ENCODE data around the gene BBX.
A peak's percentile ranks its signal among the peaks of the same experiment; 100 is the strongest.

BBX gene

GRCh38 chr3:107637416-107638183 lies 114.8 kb downstream of the BBX start:
- H3K9me3 Mint-ChIP-seq: no peaks in the 10 kb centered on the region
- H3K4me3 Mint-ChIP-seq: no peak overlapping the region
- no peaks in the 10 kb centered on the region for H3K36me3 Mint-ChIP-seq (ENCODE audit: low read depth)
- H3K27me3 Mint-ChIP-seq: no peaks in the 10 kb centered on the region
- H3K4me1 Mint-ChIP-seq (ENCODE audit: low read depth): peaks cover 23% of the 10 kb centered on the region
- H3K27ac Mint-ChIP-seq: no peak overlapping the region

GRCh38 chr3:107641572-107642307 lies 119.0 kb downstream of the BBX start:
- Mint-ChIP-seq H3K4me1 (ENCODE audit: low read depth) (peaks cover 31% of the 10 kb centered on the region), H3K27ac (no peak overlapping the region), H3K4me3 (no peak overlapping the region), H3K27me3 (no peaks in the 10 kb centered on the region), H3K9me3 (no peaks in the 10 kb centered on the region), H3K36me3 (ENCODE audit: low read depth) (peaks cover 8% of the 10 kb centered on the region)

- H3K4me1 Mint-ChIP-seq (ENCODE audit: low read depth): peaks cover 31% of the 10 kb centered on the region
- H3K27me3 Mint-ChIP-seq: no peaks in the 10 kb centered on the region
- H3K9me3 Mint-ChIP-seq: no peaks in the 10 kb centered on the region
- H3K27ac Mint-ChIP-seq: no peak overlapping the region
- H3K36me3 Mint-ChIP-seq (ENCODE audit: low read depth): peaks cover 20% of the 10 kb centered on the region
- H3K4me3 Mint-ChIP-seq: no peak overlapping the region
Observed at GRCh38 chr3:107643038-107643883, 120.5 kb downstream of the BBX start.

GRCh38 chr3:107644631-107645030 lies 121.9 kb downstream of the BBX start:
- peaks cover 8% of the 10 kb centered on the region for H3K9me3 Mint-ChIP-seq
- H3K27me3 Mint-ChIP-seq: no peaks in the 10 kb centered on the region
- peak overlapping the region; percentile 28 for H3K27ac Mint-ChIP-seq
- no peak overlapping the region for H3K4me3 Mint-ChIP-seq
- H3K4me1 Mint-ChIP-seq (ENCODE audit: low read depth): peaks cover 40% of the 10 kb centered on the region
- peaks cover 33% of the 10 kb centered on the region for H3K36me3 Mint-ChIP-seq (ENCODE audit: low read depth)

GRCh38 chr3:107650788-107651187 lies 128.0 kb downstream of the BBX start:
- Mint-ChIP-seq H3K36me3 (ENCODE audit: low read depth) (peaks cover 36% of the 10 kb centered on the region), H3K27ac (no peak overlapping the region), H3K4me1 (ENCODE audit: low read depth) (peaks cover 29% of the 10 kb centered on the region), H3K4me3 (no peak overlapping the region), H3K27me3 (no peaks in the 10 kb centered on the region), H3K9me3 (peaks cover 8% of the 10 kb centered on the region)

GRCh38 chr3:107651782-107652181 lies 129.0 kb downstream of the BBX start:
- H3K9me3 Mint-ChIP-seq: peaks cover 8% of the 10 kb centered on the region
- no peak overlapping the region for H3K27ac Mint-ChIP-seq
- no peaks in the 10 kb centered on the region for H3K27me3 Mint-ChIP-seq
- H3K4me1 Mint-ChIP-seq (ENCODE audit: low read depth): peaks cover 25% of the 10 kb centered on the region
- peaks cover 32% of the 10 kb centered on the region for H3K36me3 Mint-ChIP-seq (ENCODE audit: low read depth)
- H3K4me3 Mint-ChIP-seq: no peak overlapping the region

- H3K4me3 Mint-ChIP-seq: no peak overlapping the region
- H3K9me3 Mint-ChIP-seq: peaks cover 3% of the 10 kb centered on the region
- H3K27ac Mint-ChIP-seq: no peak overlapping the region
- peaks cover 20% of the 10 kb centered on the region for H3K4me1 Mint-ChIP-seq (ENCODE audit: low read depth)
- peaks cover 12% of the 10 kb centered on the region for H3K36me3 Mint-ChIP-seq (ENCODE audit: low read depth)
- H3K27me3 Mint-ChIP-seq: no peaks in the 10 kb centered on the region
Observed at GRCh38 chr3:107654218-107654617, 131.5 kb downstream of the BBX start.

- Mint-ChIP-seq H3K27ac (no peak overlapping the region), H3K36me3 (ENCODE audit: low read depth) (peaks cover 4% of the 10 kb centered on the region), H3K4me3 (no peak overlapping the region), H3K9me3 (no peaks in the 10 kb centered on the region), H3K27me3 (no peaks in the 10 kb centered on the region), H3K4me1 (ENCODE audit: low read depth) (peaks cover 23% of the 10 kb centered on the region)
Observed at GRCh38 chr3:107657971-107658370, 135.2 kb downstream of the BBX start.

GRCh38 chr3:107660306-107660976 lies 137.7 kb downstream of the BBX start:
- peaks cover 23% of the 10 kb centered on the region for H3K4me1 Mint-ChIP-seq (ENCODE audit: low read depth)
- H3K27ac Mint-ChIP-seq: no peak overlapping the region
- no peak overlapping the region for H3K4me3 Mint-ChIP-seq
- H3K9me3 Mint-ChIP-seq: no peaks in the 10 kb centered on the region
- H3K36me3 Mint-ChIP-seq (ENCODE audit: low read depth): peaks cover 4% of the 10 kb centered on the region
- no peaks in the 10 kb centered on the region for H3K27me3 Mint-ChIP-seq

- peaks cover 4% of the 10 kb centered on the region for H3K36me3 Mint-ChIP-seq (ENCODE audit: low read depth)
- H3K4me1 Mint-ChIP-seq (ENCODE audit: low read depth): peaks cover 23% of the 10 kb centered on the region
- H3K9me3 Mint-ChIP-seq: no peaks in the 10 kb centered on the region
- H3K27ac Mint-ChIP-seq: peak overlapping the region; percentile 77
- H3K27me3 Mint-ChIP-seq: no peaks in the 10 kb centered on the region
- no peak overlapping the region for H3K4me3 Mint-ChIP-seq
Observed at GRCh38 chr3:107661447-107662123, 138.8 kb downstream of the BBX start.

GRCh38 chr3:107662124-107662507 lies 139.4 kb downstream of the BBX start:
- Mint-ChIP-seq H3K4me3 (no peak overlapping the region), H3K9me3 (no peaks in the 10 kb centered on the region), H3K27ac (no peak overlapping the region), H3K4me1 (ENCODE audit: low read depth) (peaks cover 23% of the 10 kb centered on the region), H3K27me3 (no peaks in the 10 kb centered on the region), H3K36me3 (ENCODE audit: low read depth) (peaks cover 4% of the 10 kb centered on the region)

GRCh38 chr3:107662586-107662985 lies 139.8 kb downstream of the BBX start:
- Mint-ChIP-seq H3K4me3 (no peak overlapping the region), H3K9me3 (no peaks in the 10 kb centered on the region), H3K36me3 (ENCODE audit: low read depth) (peaks cover 4% of the 10 kb centered on the region), H3K4me1 (ENCODE audit: low read depth) (peaks cover 23% of the 10 kb centered on the region), H3K27me3 (no peaks in the 10 kb centered on the region), H3K27ac (no peak overlapping the region)

GRCh38 chr3:107663266-107663665 lies 140.5 kb downstream of the BBX start:
- Mint-ChIP-seq H3K27me3 (no peaks in the 10 kb centered on the region), H3K4me1 (ENCODE audit: low read depth) (peaks cover 26% of the 10 kb centered on the region), H3K9me3 (no peaks in the 10 kb centered on the region), H3K36me3 (ENCODE audit: low read depth) (peaks cover 4% of the 10 kb centered on the region), H3K27ac (no peak overlapping the region), H3K4me3 (no peak overlapping the region)

- no peak overlapping the region for H3K4me3 Mint-ChIP-seq
- H3K4me1 Mint-ChIP-seq (ENCODE audit: low read depth): peaks cover 27% of the 10 kb centered on the region
- H3K27ac Mint-ChIP-seq: no peak overlapping the region
- no peaks in the 10 kb centered on the region for H3K27me3 Mint-ChIP-seq
- no peaks in the 10 kb centered on the region for H3K9me3 Mint-ChIP-seq
- H3K36me3 Mint-ChIP-seq (ENCODE audit: low read depth): peaks cover 4% of the 10 kb centered on the region
Observed at GRCh38 chr3:107664614-107665013, 141.9 kb downstream of the BBX start.

Data from stimulated activated naive CD8-positive, alpha-beta T cell treated with anti-CD3 and anti-CD28 coated beads, Interleukin-15, Interleukin-2, amounts not matched to agents 100 ng/mL and 50 ng/mL, for 24 hours (primary cell).